HG02884 (cell line): ENCODE data around the gene RGL3.
"Not testable (repeated sequence)": the region's sequence is repeated elsewhere in the genome, so short reads cannot be mapped to it uniquely, and the experiment has no call there.

Experiments
- ATAC-seq: cut with Tn5 transposase; IDR thresholded peaks from one replicate; pipeline ENCODE4 v1.9.1; 2021; ENCODE audit warnings: mild to moderate bottlenecking, moderate library complexity; ENCODE audit not compliant: unreplicated experiment

Gene RGL3

DNA sequence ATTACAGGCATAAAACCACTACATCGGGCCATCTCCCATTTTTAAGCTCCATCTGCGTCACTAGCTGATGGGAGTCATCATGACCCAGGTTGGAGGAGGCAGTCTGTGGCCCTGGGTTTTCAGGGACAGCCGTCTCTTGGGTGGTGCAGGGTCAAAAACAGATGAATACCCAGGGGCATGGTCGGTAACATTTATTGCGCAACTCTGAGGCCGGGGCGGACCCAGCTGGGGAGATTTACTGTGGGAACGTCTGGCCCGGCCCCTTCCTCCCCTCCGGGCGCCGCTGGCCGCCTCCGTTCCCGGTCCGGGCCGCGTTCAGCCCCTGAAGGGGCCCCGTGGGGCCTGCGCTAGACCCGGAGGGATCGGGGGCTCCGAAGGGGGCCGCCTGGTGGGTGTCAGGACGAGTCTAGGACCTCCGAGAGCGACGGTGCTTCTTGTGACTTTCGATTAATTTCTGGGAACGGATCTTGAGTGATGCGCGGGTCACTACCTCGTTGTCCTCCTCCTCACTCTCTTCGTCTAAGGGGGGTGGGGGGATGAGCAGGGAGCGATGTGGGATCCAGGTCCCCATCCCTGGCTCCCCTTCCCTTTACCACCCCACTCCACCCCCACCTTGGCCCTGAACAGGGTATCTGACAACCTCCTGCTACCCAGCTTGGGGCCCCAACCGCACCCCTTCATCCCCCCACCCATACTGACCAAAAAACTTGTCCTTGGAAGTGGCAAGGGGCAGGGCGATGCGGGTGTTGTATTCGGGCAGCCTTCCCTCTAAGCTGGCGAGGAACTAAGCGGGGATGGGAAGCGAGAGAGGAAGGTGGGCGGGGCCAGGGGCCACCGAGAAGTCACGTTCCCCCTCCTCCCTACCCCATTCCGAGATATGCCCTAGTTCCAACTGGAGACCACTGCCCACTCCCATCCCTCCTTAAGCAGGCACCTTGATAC lies 1.6 kb upstream of the RGL3 start:
- no peak for ATAC-seq

DNA sequence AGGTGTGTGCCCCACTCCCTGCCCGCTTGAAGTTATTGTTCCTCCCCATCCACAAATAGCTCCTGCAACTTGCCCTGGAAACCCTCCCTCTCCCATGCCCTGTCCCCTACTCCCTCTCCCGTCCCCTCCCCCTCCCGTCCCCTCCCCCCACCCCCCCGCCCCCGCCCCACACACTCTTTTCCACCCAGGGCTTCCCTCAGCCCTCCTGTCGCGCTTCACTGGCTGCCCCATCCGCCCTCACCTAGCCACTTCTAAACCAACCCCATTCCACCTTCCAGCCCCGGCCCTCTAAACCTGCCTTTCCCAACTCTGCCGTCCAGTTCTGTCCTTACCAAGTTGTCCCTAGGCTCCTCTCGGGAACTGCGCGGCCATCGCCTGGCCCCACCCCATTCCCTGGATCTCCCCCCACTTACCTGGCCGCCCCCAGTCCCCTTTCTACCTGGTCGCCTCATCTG lies 993 bp downstream of the RGL3 start:
- ATAC-seq, result no peak

DNA sequence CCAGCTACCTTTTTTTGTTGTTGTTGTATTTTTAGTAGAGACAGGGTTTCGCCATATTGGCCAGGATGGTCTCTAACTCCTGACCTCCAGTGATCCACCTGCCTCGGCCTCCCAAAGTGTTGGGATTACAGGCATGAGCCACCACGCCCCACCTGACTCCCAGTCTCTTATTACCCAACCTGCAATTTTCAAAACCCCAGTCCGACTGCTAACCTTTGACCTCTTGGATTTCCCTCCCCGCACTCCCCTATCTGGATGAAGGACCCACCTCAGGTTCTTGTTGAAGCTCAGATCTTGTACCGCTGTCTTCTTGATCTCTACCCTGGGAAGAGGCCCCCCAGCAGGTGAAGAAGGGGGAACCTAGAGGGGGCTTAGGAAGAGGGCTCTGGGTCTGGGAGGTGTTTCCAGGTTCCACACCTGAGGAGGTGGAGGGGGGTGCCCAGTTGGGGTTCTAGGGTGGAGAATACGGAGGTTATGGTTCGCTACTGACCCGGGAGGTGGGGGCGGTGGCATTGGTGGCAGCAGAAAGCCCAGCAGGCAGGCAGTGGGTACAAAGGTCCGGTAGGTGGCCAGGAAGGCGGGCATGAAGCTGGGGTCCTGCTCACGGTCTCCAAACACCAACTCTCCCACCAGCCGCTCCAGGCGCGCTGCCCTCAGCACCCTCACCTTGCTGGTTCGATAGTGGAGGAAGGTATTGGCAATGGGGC lies 2.6 kb downstream of the RGL3 start:
- ATAC-seq, result no peak

DNA sequence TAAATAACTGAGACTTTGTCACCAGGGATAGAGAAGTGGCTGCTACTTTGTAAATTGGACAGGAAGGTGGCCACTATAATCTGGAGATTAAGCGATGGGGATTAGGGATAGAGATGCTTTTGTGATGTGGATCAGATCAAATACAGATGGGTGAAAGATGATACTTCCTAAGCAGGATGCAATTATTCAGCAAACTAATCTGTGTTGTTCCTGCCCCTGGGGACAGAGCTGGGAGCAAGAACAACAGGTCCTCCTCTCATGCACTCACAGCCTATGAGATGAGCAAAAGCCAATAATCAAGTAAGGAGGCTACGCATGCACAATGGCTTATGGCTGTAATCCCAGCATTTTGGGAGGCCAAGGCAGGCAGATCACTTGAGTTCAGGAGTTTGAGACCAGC lies 4.6 kb downstream of the RGL3 start:
- ATAC-seq, result no peak

DNA sequence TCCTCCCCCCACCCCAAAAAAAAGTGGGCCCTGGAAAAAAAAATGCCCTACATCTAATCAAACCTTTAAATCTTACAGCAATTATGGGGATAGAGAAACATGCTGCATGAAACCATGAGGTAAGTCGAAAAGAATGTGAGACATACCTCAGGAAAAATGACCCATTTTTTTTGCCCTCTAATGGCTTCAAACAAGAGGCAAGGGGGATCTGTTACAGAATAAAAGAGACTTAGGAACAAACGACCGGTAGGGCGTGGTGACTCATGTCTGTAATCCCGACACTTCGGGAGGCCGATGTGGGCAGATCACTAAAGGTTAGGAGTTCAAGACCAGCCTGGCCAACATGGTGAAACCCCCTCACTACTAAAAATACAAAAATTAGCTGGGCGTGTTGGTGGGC lies 8.4 kb downstream of the RGL3 start:
- ATAC-seq, result no peak

DNA sequence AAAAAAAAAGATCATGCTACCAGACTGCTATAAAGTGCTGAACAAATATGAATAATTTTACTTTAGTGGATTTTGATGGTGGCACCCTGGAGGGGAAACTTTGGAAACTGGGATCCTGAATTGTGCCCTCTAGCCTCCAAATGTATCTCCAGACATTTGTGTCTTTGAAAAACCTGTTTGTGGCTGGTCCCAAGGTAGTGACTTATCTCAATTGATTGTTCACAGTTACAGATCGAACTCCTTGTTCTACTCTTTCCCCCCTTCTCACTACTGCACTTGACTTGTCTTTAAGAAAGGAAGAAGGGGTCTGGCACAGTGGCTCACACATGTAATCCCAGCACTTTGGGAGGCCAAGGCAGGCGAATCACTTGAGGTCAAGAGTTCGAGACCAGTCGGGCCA lies 10.5 kb downstream of the RGL3 start:
- no peak for ATAC-seq

DNA sequence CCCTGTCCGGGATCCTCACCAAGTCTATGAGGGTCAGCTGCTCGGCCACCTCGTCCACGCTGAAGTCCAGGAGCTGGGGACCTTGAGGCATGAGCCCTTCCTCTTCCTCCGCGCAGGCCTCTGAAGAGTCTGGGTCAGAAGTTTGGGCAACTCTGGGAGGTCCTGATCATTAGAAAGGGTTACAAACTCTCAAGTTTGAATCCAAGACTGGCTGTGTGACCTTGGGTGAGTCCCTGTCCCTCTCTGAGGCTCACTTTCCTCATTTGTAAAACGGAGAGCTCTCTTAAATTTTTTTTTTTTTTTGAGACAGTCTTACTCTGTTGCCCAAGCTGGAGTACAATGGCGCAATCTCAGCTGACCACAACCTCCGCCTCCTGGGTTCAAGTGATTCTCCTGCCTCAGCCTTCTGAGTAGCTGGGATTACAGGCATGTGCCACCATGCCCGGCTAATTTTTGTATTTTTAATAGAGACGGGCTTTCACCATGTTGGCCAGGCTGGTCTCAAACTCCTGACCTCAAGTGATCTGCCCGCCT lies 12.3 kb downstream of the RGL3 start:
- not testable (repeated sequence) for ATAC-seq

DNA sequence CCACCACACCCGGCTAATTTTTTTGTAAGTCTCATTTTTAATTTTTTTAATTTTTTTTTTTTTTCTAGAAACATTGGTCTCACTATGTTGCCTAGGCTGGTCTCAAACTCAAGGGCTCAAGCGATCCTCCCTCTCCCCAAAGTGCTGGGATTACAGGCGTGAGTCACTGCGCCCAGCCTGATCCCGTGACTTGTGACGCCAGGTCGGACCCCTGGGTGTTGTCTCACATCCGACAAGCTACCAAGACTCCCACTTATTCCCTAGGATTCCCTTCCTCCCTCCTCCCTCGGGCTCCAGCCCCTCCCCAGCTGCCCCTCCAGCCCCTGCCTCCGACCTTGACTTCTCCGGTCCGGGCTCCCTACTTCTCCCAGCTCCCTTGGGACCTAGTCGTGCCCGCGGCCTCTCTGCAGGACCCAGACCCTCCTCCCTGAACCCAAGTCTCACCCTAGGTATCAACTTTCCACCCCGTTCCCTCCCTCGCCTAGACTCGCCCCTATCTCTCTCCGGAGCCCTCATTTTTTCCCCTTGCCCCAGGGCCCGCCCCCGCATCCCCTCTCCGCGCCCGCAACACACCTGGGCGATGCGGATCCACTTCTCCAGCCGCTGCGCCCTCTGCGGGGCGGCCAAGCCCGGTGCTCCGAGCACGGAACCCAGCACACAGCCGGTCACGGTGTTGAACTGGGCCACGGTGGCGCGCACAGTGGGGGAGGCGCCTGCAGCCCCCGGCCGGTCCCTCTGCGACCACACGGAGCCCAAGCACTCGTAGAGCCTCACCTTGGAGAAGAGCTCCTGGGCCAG lies 13.1 kb downstream of the RGL3 start:
- ATAC-seq, result no peak

DNA sequence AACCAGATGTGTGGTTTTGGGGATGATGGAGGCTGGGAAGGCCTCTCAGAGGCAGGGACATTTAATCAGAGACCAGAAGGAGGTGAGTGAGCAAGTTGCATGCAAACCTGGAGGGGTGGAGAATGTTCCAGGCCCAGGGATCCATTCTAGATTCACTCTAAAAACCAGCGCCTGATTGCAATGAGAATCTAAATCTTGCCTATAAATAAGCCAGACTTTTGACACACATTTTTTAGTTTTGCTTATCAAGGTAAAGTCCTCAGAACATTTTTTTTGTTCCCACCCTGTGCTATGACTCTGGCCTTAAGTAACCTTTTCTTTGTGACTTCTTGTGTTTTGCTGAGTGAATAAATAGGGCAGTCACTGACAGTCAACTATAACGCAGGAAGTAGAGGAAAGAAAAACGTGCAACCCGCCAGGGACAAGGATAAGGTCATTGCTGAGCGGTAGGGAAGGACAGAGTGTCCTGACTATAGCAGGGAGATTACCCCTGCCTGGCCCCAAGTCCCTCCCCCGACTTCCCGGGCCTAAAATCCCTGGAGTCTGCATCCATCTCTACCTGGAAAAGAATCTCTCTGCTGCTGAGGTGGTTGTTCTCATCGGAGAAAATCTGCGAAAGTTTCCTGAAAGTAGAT lies 14.4 kb downstream of the RGL3 start:
- ATAC-seq, result no peak

DNA sequence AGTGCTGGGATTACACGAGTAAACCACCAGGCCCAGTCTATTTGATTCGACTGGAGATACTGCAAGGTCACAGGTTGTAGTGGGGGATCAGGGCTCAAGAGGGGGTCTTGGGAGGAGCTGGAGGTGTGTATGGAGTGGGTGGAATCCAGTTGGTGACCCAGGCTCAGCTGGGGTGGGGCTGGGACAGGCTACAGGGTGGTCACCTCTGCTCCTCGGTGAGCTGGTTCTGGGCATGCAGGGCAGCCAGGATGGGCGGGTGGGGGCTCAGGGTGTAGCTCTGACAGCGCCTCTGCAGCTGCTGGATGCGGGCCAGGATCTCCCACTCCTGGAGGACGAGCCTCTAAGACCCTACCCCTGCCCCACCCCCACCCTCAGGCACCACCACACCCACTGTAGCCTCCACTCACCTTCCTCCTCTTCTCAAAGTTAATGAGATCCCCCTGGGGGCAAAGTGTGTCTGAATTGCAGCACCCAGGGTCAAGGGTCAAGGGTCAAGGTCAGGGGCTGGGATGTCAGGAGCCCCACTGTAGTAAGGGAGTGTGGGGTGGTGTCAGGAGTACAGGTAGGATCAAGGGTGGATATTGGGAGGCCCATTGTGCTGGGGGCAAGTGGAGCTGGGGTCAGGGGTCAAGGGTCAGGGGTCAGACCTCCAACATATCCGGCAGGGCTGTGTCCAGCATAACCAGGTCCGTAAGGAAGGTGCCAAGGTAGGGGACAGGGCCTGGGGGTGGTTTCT lies 17.1 kb downstream of the RGL3 start:
- ATAC-seq, result no peak

DNA sequence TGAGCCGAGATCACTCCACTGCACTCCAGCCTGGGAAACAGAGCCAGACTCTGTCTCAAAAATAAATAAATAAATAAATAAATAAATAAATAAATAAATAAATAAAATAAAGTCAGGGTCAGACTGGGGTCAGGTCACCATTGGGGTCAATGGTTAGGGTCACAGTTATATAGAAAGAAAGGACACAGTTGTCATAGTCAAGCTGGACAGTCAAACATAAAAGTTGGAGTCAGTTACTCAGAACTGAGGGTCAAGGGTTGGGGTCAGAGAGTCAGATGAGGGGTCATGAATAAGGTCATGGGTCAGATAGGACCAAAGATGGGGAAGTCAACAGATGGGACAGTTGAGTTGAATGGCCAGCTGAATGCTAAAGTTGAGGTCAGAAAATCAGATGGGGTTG lies 18.3 kb downstream of the RGL3 start:
- ATAC-seq, result no peak

DNA sequence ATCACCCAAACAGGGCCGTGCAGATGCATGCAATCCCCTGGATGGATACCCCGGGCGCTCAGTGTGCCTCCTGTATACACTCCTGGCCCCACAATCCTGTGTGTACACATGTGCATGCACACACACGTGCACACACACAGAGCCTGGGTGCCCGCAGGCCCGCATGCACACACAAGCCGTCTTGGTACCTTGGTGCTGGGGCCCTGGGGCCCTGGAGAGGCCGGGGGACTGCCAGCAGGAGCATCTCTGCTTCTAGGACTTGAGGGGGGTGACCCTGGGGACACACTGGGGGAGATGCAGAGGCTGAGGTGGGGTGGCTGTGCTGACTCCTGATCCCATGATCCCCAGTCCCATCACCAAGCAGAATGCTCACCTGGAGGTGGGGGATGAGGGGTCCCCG lies 19.4 kb downstream of the RGL3 start:
- no peak for ATAC-seq

DNA sequence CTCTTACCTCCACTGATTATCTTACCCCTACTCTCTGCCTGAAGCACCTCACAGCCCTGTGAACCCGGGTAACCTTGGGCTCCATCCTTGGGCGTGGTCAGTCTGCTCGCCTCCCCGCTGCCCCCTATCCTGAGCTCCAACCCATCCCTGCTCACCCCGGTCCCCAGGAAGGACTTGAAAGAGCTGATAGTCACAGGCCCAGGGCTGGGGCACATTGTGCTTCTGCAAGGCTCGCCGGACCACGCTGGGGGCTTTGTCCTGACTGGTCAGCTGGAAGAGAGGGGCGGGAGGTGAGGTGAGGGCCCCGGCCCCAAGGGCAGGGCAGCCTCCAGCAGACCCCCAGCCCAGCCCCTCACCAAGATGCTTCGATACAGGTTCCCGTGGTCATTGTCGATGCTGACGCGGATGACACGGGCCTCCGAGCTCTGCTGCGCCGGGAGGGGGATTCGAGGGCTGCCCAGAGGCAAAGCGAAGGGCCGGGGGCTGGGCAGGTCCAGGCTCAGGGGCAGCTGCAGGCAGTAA lies 22.0 kb downstream of the RGL3 start:
- ATAC-seq, result no peak

DNA sequence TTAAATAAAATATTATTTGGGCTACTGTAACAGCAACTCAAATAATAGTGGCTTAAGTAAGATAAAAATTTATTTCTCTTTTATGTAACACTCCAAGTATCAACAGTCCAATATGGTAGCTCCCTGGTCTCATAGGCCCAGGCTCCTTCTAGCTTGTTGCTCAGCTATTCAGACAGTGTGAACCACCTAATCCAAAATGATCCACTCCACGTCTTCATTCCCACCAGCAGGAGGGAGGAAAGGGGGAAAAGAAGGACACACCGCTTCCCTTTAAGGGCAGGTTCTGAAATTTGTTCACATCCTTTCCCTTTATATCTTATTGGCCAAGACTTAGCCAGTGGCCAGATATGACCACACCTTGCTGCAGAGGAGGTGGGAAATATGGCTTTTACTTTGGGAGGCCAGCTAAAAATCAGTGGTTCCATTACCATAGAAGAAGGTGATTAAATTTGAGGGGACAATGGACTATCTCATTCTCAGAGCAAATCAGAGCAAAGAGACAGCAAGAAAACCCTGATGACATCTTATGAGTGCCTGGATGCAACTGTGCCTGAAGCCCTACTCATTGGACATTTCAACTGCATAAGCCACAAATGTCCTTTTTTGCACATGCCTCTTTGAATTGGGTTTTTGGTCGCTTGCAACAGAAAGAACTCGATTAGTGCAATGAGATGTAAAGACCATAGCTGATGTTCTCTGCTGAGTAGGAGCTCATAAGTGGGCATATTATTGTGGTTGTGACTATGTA lies 28.0 kb downstream of the RGL3 start:
- no peak for ATAC-seq

DNA sequence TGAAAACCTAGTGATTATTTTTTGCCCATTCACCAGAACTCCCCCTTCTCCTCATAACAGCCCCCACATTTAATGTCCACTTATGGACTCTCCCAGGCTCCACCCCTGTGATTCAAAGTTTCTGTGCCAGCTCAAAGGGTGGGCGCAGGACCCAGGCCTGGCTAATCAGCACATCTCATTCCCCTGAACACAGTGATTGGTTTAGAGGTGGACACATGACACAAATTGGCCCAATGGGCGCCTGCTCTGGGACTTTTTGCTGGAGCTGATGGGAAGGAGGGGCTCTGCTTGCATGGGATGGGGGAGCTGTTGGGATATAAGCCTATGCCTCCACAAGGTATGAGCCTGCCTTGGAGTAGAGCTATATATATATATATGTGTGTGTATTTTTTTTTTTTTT lies 28.8 kb downstream of the RGL3 start:
- ATAC-seq, result no peak

DNA sequence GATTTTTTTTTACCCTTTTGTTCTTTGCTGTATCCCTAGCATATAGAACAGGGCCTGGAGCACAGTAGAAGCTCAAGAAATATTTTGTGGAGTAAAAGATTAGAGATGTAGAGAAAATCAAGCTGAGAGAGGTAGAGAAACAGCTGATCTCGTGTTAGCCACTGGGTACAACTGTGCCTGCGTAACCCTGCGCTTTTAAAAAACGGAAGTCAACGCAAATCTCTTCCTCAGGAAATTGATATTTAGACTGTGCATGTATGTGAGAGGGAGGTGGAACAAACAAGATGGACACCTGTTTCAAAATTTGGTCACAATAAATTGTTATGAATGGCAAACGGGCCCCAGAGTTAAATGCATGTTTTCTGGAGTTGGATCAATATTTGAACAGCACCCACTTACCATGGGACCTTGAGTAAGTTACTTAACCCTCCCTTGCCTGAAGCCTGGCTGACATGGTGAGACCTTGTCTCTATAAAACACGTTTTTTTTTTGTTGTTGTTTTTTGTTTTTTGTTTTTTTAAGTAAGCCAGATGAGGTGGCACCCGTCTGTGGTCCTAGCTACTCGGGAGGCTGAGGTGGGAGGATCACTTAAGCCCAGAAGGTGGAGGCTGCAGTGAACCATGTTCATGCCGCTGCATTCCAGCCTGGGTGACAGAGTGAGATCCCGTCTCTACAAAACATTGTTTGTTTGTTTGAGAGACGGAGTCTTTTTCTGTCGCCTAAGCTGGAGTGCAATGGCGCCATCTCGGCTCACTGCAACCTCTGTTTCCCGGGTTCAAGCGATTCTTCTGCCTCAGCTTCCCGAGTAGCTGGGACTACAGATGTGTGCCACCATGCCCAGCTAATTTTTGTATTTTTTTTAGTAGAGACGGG lies 31.7 kb downstream of the RGL3 start:
- no peak for ATAC-seq

DNA sequence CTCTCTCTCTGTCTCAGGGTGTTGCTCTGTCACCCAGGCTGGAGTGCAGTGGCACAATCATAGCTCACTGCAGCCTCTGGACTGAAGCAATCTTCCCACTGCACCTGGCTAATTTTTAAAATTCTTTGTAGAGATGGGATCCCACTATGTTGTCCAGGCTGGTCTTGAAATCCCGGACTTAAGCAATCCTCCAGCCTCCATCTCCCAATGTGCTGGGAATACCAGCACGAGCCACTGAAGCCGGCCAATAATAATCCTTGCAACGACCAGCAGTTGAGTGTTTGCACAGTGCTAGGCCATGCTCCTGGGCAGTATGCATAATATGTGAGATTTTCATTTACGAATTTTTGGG lies 34.4 kb downstream of the RGL3 start:
- no peak for ATAC-seq

DNA sequence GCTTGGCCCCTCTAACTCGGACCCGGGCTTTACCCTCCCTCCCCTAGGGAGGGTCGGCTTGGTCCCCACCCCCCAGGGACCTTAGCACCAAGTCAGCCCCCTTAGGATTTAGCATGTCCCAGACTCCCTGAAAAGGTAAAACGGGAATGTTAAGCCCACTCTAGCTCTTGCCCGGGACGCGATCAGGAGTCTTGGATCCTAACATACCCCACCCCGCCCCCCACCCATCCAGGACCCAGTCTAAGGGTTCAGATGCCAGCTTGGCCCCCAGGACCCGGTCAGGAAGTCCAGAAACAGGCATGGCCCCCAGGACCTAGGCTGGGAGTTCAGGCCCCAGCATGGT lies 35.4 kb downstream of the RGL3 start:
- no peak for ATAC-seq
